Measurements from ENCODE around the gene SARDH.

DNA sequence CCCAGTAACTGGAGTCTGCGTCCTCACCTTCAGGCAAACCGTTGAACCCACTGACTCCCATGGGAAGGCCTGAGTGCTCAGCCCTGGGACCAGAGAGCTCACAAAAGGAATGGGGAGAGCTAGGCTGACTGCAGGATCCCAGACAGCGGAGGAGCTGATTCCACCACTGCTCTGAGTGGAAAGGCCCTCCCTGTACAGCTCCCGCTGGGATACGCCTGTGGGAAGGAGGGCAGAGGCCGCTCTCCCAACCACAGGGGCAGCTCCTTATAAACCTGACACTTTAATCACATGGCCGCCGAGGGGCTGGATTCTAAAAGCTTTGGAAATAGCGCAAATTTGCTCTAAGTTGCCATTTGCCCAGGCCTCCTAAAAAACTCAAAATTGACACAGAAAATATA, 64.9 kb downstream of the SARDH start:
- no peak for TF ChIP-seq JUN (IDR thresholded peaks at IDR 0.05; ENCODE audit: low read depth, low read length)
- TF ChIP-seq JUND (IDR thresholded peaks at IDR 0.05; ENCODE audit: low read length): no peak
- TF ChIP-seq, protein P1, sequence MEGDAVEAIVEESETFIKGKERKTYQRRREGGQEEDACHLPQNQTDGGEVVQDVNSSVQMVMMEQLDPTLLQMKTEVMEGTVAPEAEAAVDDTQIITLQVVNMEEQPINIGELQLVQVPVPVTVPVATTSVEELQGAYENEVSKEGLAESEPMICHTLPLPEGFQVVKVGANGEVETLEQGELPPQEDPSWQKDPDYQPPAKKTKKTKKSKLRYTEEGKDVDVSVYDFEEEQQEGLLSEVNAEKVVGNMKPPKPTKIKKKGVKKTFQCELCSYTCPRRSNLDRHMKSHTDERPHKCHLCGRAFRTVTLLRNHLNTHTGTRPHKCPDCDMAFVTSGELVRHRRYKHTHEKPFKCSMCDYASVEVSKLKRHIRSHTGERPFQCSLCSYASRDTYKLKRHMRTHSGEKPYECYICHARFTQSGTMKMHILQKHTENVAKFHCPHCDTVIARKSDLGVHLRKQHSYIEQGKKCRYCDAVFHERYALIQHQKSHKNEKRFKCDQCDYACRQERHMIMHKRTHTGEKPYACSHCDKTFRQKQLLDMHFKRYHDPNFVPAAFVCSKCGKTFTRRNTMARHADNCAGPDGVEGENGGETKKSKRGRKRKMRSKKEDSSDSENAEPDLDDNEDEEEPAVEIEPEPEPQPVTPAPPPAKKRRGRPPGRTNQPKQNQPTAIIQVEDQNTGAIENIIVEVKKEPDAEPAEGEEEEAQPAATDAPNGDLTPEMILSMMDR (IDR thresholded peaks at IDR 0.05; ENCODE audit: control extremely low read depth in 1 of 3, insufficient read depth in 1 of 3, low read depth in 1 of 3, low read length in 3 of 3): no peak
- TF ChIP-seq HDAC2 (IDR thresholded peaks at IDR 0.05; ENCODE audit: borderline replicate concordance in 1 of 2, low read depth in 2 of 2, low read length in 2 of 2): no peak
- no peak for TF ChIP-seq GABPA (IDR thresholded peaks at IDR 0.05; ENCODE audit: borderline replicate concordance, insufficient read depth, low read length)
- no peak for TF ChIP-seq YY1 (IDR thresholded peaks at IDR 0.05; ENCODE audit: low read depth, low read length)
- TF ChIP-seq POLR2A (IDR thresholded peaks at IDR 0.05; ENCODE audit: control extremely low read depth in 1 of 2, low read depth in 2 of 2, low read length in 2 of 2): no peak
- TF ChIP-seq SIRT6 (IDR thresholded peaks at IDR 0.05; ENCODE audit: low read length): no peak
- no peak for TF ChIP-seq PHF8 (conservative IDR thresholded peaks at IDR 0.05; ENCODE audit: low read depth, low read length)
- no peak for TF ChIP-seq POLR2AphosphoS5 (IDR thresholded peaks at IDR 0.05; ENCODE audit: low read depth, low read length)
